ENCODE measurements around the gene PTPRB. TPM values are rescaled to one million over a fixed set of nuclear protein-coding genes. Genes with fewer than 3 reads are reported as not detected.

The PTPRB gene
- total and polyA plus RNA-seq, 2 of the 8 experiments (the other 6 are each of a cell fraction or from before 2014, with no cell fraction given) = 0.36 to 0.58 TPM

- TF ChIP-seq TAF1 (IDR thresholded peaks at IDR 0.05; ENCODE audit: low read depth, low read length) (no peak), BACH1 (IDR thresholded peaks at IDR 0.05; ENCODE audit: low read length) (no peak), HDAC2 (IDR thresholded peaks at IDR 0.05; ENCODE audit: borderline replicate concordance in 1 of 2, low read depth in 2 of 2, low read length in 2 of 2) (no peak), TAF7 (optimal IDR thresholded peaks at IDR 0.05; ENCODE audit: borderline replicate concordance, low read depth, low read length) (no peak), CTCF (IDR thresholded peaks at IDR 0.05; ENCODE audit: control extremely low read depth in 1 of 3, insufficient read depth in 1 of 3, low read depth in 1 of 3, low read length in 3 of 3) (no peak), EGR1 (IDR thresholded peaks at IDR 0.05; ENCODE audit: borderline replicate concordance, low read depth, low read length) (no peak)
Measured at GRCh38 chr12:70637303-70638085, at the start of gene PTPRB (continued).

All from H1 (cell line).